SK-N-SH (cell line): ENCODE results near the gene SMO. TPM values are rescaled to one million over a fixed set of nuclear protein-coding genes. Genes with fewer than 3 reads are reported as not detected.
A peak's percentile ranks its signal among the peaks of the same experiment; 100 is the strongest.

Source experiments
- CTCF ChIA-PET: fragments of 300-600, 350-600 bp; formaldehyde crosslinking; extraction: SDS; loops from one replicate; lab custom pipeline; 2021; lab: Yijun Ruan, JAX
- POLR2A ChIA-PET: fragments of 350-600 bp; sonication (Branson Sonifier 250); formaldehyde crosslinking; extraction: SDS; loops from one replicate; lab custom pipeline; 2020; ENCODE audit warnings: antibody characterized with exemption, inconsistent platforms; lab: Yijun Ruan, JAX
- DNase-seq: peaks from one replicate; pipeline ENCODE4 v3.0.0; 2012
- H2AFZ ChIP-seq: fragments of 200-600 bp; sonication (generic); 2 replicates; pipeline ENCODE4 v1.8.1; 2016; ENCODE audit warnings: antibody characterized with exemption, mild to moderate bottlenecking, low read depth
- H3F3A ChIP-seq: fragments of 200-600 bp; sonication (generic); replicated peaks from 2 replicates; pipeline ENCODE3; 2016; ENCODE audit warnings: antibody characterized with exemption, mild to moderate bottlenecking; ENCODE audit not compliant: insufficient read depth
- H3K27ac ChIP-seq, 2 experiments: fragments of 200-500 bp in 1 of 2; fragments of 200-600 bp in 1 of 2; sonication (Bioruptor generic) in 1 of 2; sonication (generic), shearing (Covaris generic) in 1 of 2; 2 replicates each; pipeline versions ENCODE4 v1.5.1 to v1.6.1; 2014 to 2016; ENCODE audit warnings: low read depth in 2 of 2, inconsistent platforms in 1 of 2, low read length in 1 of 2, mild to moderate bottlenecking in 1 of 2, mixed read lengths in 1 of 2
- H3K27me3 ChIP-seq: fragments of 200-600 bp; sonication (generic), shearing (Covaris generic); 2 replicates; pipeline ENCODE4 v1.6.1; 2016; ENCODE audit warnings: mixed run types; ENCODE audit not compliant: insufficient read depth
- H3K36me3 ChIP-seq, 2 experiments: fragments of 200-500 bp in 1 of 2; fragments of 200-600 bp in 1 of 2; sonication (Bioruptor generic) in 1 of 2; sonication (generic) in 1 of 2; replicated peaks in 1 of 2; 2 replicates each; pipeline versions ENCODE3 to v1.5.1; 2014 to 2016; ENCODE audit warnings: low read length in 1 of 2, mild to moderate bottlenecking in 1 of 2; ENCODE audit not compliant: insufficient read depth in 2 of 2, control insufficient read depth in 1 of 2
- H3K4me1 ChIP-seq, 2 experiments: fragments of 200-500 bp in 1 of 2; fragments of 200-600 bp in 1 of 2; sonication (Bioruptor generic) in 1 of 2; sonication (generic), shearing (Covaris generic) in 1 of 2; 2 replicates each; pipeline versions ENCODE4 v1.5.1 to v1.6.1; 2014 to 2016; ENCODE audit warnings: low read depth in 1 of 2, low read length in 1 of 2, mixed run types in 1 of 2; ENCODE audit not compliant: insufficient read depth in 2 of 2, control insufficient read depth in 1 of 2
- H3K4me2 ChIP-seq: fragments of 200-600 bp; sonication (generic), shearing (Covaris generic); 2 replicates; pipeline ENCODE4 v1.6.1; 2017; ENCODE audit warnings: mixed run types
- H3K4me3 ChIP-seq, 2 experiments: fragments of 200-500 bp in 1 of 2; fragments of 200-600 bp in 1 of 2; sonication (Bioruptor generic) in 1 of 2; sonication (generic), shearing (Covaris generic) in 1 of 2; 2 replicates each; pipeline versions ENCODE4 v1.5.1 to v1.8.1; 2014 to 2016; ENCODE audit warnings: low read depth in 2 of 2, inconsistent platforms in 1 of 2, low read length in 1 of 2, mild to moderate bottlenecking in 1 of 2, mixed read lengths in 1 of 2, moderate library complexity in 1 of 2
- H3K79me2 ChIP-seq: fragments of 200-600 bp; sonication (generic); 2 replicates; pipeline ENCODE4 v1.8.1; 2017; ENCODE audit warnings: mild to moderate bottlenecking; ENCODE audit not compliant: insufficient read depth
- H3K9ac ChIP-seq: fragments of 200-600 bp; sonication (generic); 2 replicates; pipeline ENCODE4 v1.6.1; 2017; ENCODE audit warnings: mixed run types
- H3K9me2 ChIP-seq: fragments of 200-600 bp; sonication (generic); 2 replicates; pipeline ENCODE4 v1.6.1; 2017; ENCODE audit warnings: mixed run types
- H3K9me3 ChIP-seq: fragments of 200-600 bp; sonication (generic); 2 replicates; pipeline ENCODE4 v1.6.1; 2017; ENCODE audit warnings: mixed run types, mild to moderate bottlenecking, moderate library complexity
- H4K20me1 ChIP-seq: fragments of 200-600 bp; sonication (generic); 2 replicates; pipeline ENCODE4 v1.6.1; 2017; ENCODE audit warnings: mild to moderate bottlenecking, mixed run types; ENCODE audit not compliant: insufficient read depth
- CHD2 ChIP-seq: fragments of 150-350 bp; IDR thresholded peaks from 2 replicates; pipeline ENCODE4 v1.6.1; 2018; ENCODE audit warnings: low read length; ENCODE audit not compliant: partially characterized antibody
- CTCF ChIP-seq: fragments of 200-600 bp; sonication (generic); IDR thresholded peaks from 2 replicates; pipeline ENCODE4 v1.6.1; 2017; ENCODE audit warnings: antibody characterized with exemption, mild to moderate bottlenecking, moderate library complexity
- ELF1 ChIP-seq: IDR thresholded peaks from 2 replicates; pipeline ENCODE4 v1.4.0; 2012
- FOSL2 ChIP-seq: IDR thresholded peaks from 2 replicates; pipeline ENCODE4 v1.4.0; 2012; ENCODE audit warnings: low read depth, mild to moderate bottlenecking, moderate library complexity, borderline replicate concordance
- FOXM1 ChIP-seq: IDR thresholded peaks from 2 replicates; pipeline ENCODE4 v1.4.0; 2012; ENCODE audit warnings: low read depth, mild to moderate bottlenecking
- GATA2 ChIP-seq: sonication (generic); formaldehyde crosslinking; IDR thresholded peaks from 2 replicates; pipeline ENCODE4 v1.5.0; 2020; ENCODE audit warnings: mild to moderate bottlenecking, missing genetic modification reagents
- JUND ChIP-seq: IDR thresholded peaks from 2 replicates; pipeline ENCODE4 v1.4.0; 2012
- MAX ChIP-seq: IDR thresholded peaks from 2 replicates; pipeline ENCODE4 v1.4.0; 2012; ENCODE audit warnings: low read depth
- MXI1 ChIP-seq: IDR thresholded peaks from 2 replicates; pipeline ENCODE4 v1.6.1; 2012; ENCODE audit warnings: mild to moderate bottlenecking, low read depth, low read length, improper control_type of control experiment
- NFIC ChIP-seq: IDR thresholded peaks from 2 replicates; pipeline ENCODE4 v1.4.0; 2012; ENCODE audit warnings: borderline replicate concordance
- POLR2AphosphoS5 ChIP-seq: IDR thresholded peaks from 2 replicates; pipeline ENCODE4 v1.6.1; 2012; ENCODE audit warnings: low read depth, low read length
- RFX5 ChIP-seq: IDR thresholded peaks from 2 replicates; pipeline ENCODE4 v1.6.1; 2012; ENCODE audit warnings: mild to moderate bottlenecking, improper control_type of control experiment, low read length
- RXRA ChIP-seq: IDR thresholded peaks from 2 replicates; pipeline ENCODE4 v1.4.0; 2012; ENCODE audit warnings: low read depth, mild to moderate bottlenecking, borderline replicate concordance
- SIN3A ChIP-seq: IDR thresholded peaks from 2 replicates; pipeline ENCODE4 v1.6.1; 2012; ENCODE audit warnings: low read depth, mild to moderate bottlenecking, low read length, moderate library complexity, borderline replicate concordance
- TAF1 ChIP-seq: IDR thresholded peaks from 2 replicates; pipeline ENCODE4 v1.6.1; 2012; ENCODE audit warnings: low read depth, mild to moderate bottlenecking, low read length, moderate library complexity, borderline replicate concordance
- WGBS: methylation state at CpG from one replicate; pipeline ENCODE4 v1.1.6; 2017; ENCODE audit warnings: low lambda C conversion rate; 5-methylcytosine and 5-hydroxymethylcytosine counted together
- polyA plus RNA-seq, 3 experiments: library from polyadenylated mRNA; depleted of rRNA; stranded (reverse); fragments of >200 nt; gene quantifications; 2 replicates each; pipeline ENCODE4 v1.2.3, GENCODE V29; 2012
- TF ChIP-seq, protein P1 (sequence below): fragments of 150-350 bp; IDR thresholded peaks from 2 replicates; pipeline ENCODE4 v1.6.1; 2017; ENCODE audit warnings: antibody characterized with exemption, low read length, low read depth, borderline replicate concordance
- TF ChIP-seq, protein P2 (sequence below): IDR thresholded peaks from 2 replicates; pipeline ENCODE4 v1.4.0; 2012; ENCODE audit warnings: low read depth, borderline replicate concordance

The SMO gene
- polyA plus RNA-seq, 1 of the 3 experiments (the other 2 are of a cell fraction), result 37.0 TPM

DNA sequence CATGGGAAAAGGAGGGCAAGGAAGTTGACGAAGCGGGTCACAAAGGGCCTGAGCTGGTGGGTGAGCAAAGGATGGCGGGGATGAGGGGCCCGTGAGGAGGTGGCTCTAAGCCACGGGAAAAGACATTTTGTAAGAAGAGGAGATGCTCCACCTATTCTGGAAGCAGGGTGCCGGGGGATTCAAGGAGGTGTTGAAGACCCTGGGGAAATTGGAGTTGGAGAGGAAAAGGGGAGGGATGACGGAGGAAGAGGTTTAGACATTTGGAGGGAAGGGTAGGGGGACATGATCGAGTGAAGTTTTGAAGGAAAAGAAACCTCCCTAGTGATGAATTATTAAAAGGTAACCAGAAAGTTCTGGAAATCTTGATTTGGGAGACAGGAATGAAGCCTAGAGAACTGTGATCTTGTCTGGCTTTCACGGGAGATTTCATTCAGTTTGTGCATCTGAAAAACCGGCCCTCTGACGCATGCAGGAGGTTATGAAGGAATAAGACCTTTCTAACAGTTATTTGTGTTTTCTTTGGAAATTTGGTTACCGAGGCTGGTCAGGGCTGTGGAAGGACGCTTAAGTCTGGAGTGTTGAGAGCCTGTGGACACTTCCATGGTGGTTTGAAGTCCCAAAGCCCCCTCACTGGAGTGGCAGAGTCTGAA lies 1.4 kb downstream of the SMO start:
- ChIA-PET POLR2A (interaction anchor here (1.2 kb wide), 1 partner anchor 17 kb away, joined by 3 read pairs; no protein-coding TSS in a partner anchor), CTCF (interaction anchor here (0.7 to 4.1 kb wide), 9 partner anchors 8 to 268 kb away, joined by 3 to 45 read pairs (median 5); partner anchors contain the start of gene TSPAN33)
- no peak overlapping the region for H3K27ac ChIP-seq
- H3K9me2 ChIP-seq, result no peaks in the 10 kb centered on the region
- peak overlapping the region; percentile 90 for H2AFZ ChIP-seq
- 52% methylated on average over 13 of the region's 13 CpGs for WGBS
- H3K4me3 ChIP-seq, result peak overlapping the region; percentile 72 to 93
- peaks cover 54% of the 10 kb centered on the region for H3K79me2 ChIP-seq
- peak overlapping the region; percentile 90 for H3K9ac ChIP-seq
- no peak for DNase-seq
- H3K27me3 ChIP-seq, result no peaks in the 10 kb centered on the region
- H4K20me1 ChIP-seq, result peaks cover 22% of the 10 kb centered on the region
- TF ChIP-seq TAF1 (no peak), ELF1 (no peak), MAX (no peak), JUND (no peak), POLR2AphosphoS5 (no peak), SIN3A (no peak), CTCF (no peak), RXRA (no peak), GATA2 (CRISPR knock-in tag) (no peak), NFIC (no peak), CHD2 (no peak), MXI1 (no peak), FOXM1 (no peak), RFX5 (no peak), FOSL2 (no peak)
- TF ChIP-seq, protein P1, sequence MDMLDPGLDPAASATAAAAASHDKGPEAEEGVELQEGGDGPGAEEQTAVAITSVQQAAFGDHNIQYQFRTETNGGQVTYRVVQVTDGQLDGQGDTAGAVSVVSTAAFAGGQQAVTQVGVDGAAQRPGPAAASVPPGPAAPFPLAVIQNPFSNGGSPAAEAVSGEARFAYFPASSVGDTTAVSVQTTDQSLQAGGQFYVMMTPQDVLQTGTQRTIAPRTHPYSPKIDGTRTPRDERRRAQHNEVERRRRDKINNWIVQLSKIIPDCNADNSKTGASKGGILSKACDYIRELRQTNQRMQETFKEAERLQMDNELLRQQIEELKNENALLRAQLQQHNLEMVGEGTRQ, result no peak
- TF ChIP-seq, protein P2, sequence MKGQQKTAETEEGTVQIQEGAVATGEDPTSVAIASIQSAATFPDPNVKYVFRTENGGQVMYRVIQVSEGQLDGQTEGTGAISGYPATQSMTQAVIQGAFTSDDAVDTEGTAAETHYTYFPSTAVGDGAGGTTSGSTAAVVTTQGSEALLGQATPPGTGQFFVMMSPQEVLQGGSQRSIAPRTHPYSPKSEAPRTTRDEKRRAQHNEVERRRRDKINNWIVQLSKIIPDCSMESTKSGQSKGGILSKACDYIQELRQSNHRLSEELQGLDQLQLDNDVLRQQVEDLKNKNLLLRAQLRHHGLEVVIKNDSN, result no peak
- H3K4me1 ChIP-seq, result peaks cover 0 to 20% of the 10 kb centered on the region in 2 experiments; a peak in 2 of 4 replicates
- H3K36me3 ChIP-seq, result no peaks in the 10 kb centered on the region
- H3K9me3 ChIP-seq, result no peaks in the 10 kb centered on the region
- no peaks in the 10 kb centered on the region for H3F3A ChIP-seq
- peak overlapping the region; percentile 92 for H3K4me2 ChIP-seq
